ENCODE data around the gene VPS25.

- TF ChIP-seq POLR2AphosphoS5 (IDR thresholded peaks at IDR 0.05; ENCODE audit: low read depth, low read length), result no peak
- TF ChIP-seq CTCF (IDR thresholded peaks at IDR 0.05), result no peak
- TF ChIP-seq REST (IDR thresholded peaks at IDR 0.05; ENCODE audit: insufficient read depth in 1 of 2, low read depth in 2 of 2, low read length in 1 of 2), result no peak
- no peak for TF ChIP-seq SIN3A (IDR thresholded peaks at IDR 0.05; ENCODE audit: borderline replicate concordance, insufficient read depth, low read depth, low read length)
- TF ChIP-seq TCF7L2 (IDR thresholded peaks at IDR 0.05; ENCODE audit: low read depth, low read length), result no peak
Observed at GRCh38 chr17:42814633-42815399, 41.6 kb downstream of the VPS25 start.

All from Panc1 (cell line).